ENCODE results near the gene MEGF8. TPM values are rescaled to one million over a fixed set of nuclear protein-coding genes. Genes with fewer than 3 reads are reported as not detected.

Gene MEGF8
- total RNA-seq, result 10 to 100 TPM; 35.2 to 44.0 TPM
- polyA plus RNA-seq (ENCODE audit: insufficient read length in 2 of 2), result 10 to 100 TPM; 84.5 to 93.3 TPM
- long read RNA-seq, donor 1, partial matches to known transcripts, result 0 of 1 reads
- long read RNA-seq, donor 1, other reads (novel, unspliced or antisense), result 0 of 1 reads
- long read RNA-seq, donor 2, partial matches to known transcripts, result 5 of 6 reads
- long read RNA-seq, donor 2, other reads (novel, unspliced or antisense), result 0 of 6 reads
- long read RNA-seq, donor 3, result 0 reads
- long read RNA-seq, donor 4, result 0 reads

GRCh38 chr19:42325308-42325895, at the start of gene MEGF8:
TSS of gene MEGF8 (plus strand) at chr19:42325635. CDS start at chr19:42326244, 609 bp downstream.
- H3K27me3 ChIP-seq (ENCODE audit: control insufficient read depth, insufficient read depth, low read length), result peaks cover 19% of the 10 kb centered on the region
- H3K27ac ChIP-seq (ENCODE audit: low read depth, low read length), result peak within 1 kb of the TSS; percentile 64

GRCh38 chr19:42276284-42276683, 49.2 kb upstream of the MEGF8 start:
- Histone ChIP-seq H3K9me3 (ENCODE audit: control insufficient read depth, insufficient read depth, low read length) (no peaks in the 10 kb centered on the region), H3K27me3 (ENCODE audit: control insufficient read depth, insufficient read depth, low read length) (no peaks in the 10 kb centered on the region), H3K27ac (ENCODE audit: low read depth, low read length) (no peak overlapping the region), H3K4me3 (ENCODE audit: low read depth, low read length) (no peak overlapping the region), H3K36me3 (ENCODE audit: control insufficient read depth, insufficient read depth, low read length) (peaks cover 75% of the 10 kb centered on the region), H3K4me1 (ENCODE audit: control insufficient read depth, insufficient read depth, low read length) (peaks cover 71% of the 10 kb centered on the region)
- DNase-seq (ENCODE audit: low read depth in 4 of 6, low spot score in 6 of 6), result no peak
- WGBS (ENCODE audit: insufficient coverage), result 100% methylated on average over 1 of the region's 3 CpGs

More at GRCh38 chr19:42325308-42325895, at the start of gene MEGF8:
- peaks cover 18% of the 10 kb centered on the region for H3K36me3 ChIP-seq (ENCODE audit: control insufficient read depth, insufficient read depth, low read length)
- peaks cover 51% of the 10 kb centered on the region for H3K4me1 ChIP-seq (ENCODE audit: control insufficient read depth, insufficient read depth, low read length)
- peak within 1 kb of the TSS; percentile 91 for H3K4me3 ChIP-seq (ENCODE audit: low read depth, low read length)
- H3K9me3 ChIP-seq (ENCODE audit: control insufficient read depth, insufficient read depth, low read length), result no peaks in the 10 kb centered on the region
- WGBS (ENCODE audit: insufficient coverage), result 0% methylated on average over 45 of the region's 45 CpGs
- peak; percentile 94 to 100 (median 98) for DNase-seq (ENCODE audit: low read depth in 4 of 6, low spot score in 6 of 6)

GRCh38 chr19:42276821-42277220, 48.6 kb upstream of the MEGF8 start:
- DNase-seq (ENCODE audit: low read depth in 4 of 6, low spot score in 6 of 6), result no peak
- no peak overlapping the region for H3K27ac ChIP-seq (ENCODE audit: low read depth, low read length)
- no peaks in the 10 kb centered on the region for H3K27me3 ChIP-seq (ENCODE audit: control insufficient read depth, insufficient read depth, low read length)
- no peaks in the 10 kb centered on the region for H3K9me3 ChIP-seq (ENCODE audit: control insufficient read depth, insufficient read depth, low read length)
- WGBS (ENCODE audit: insufficient coverage), result 81% methylated on average over 2 of the region's 4 CpGs
- H3K36me3 ChIP-seq (ENCODE audit: control insufficient read depth, insufficient read depth, low read length), result peaks cover 69% of the 10 kb centered on the region
- H3K4me3 ChIP-seq (ENCODE audit: low read depth, low read length), result no peak overlapping the region
- peaks cover 71% of the 10 kb centered on the region for H3K4me1 ChIP-seq (ENCODE audit: control insufficient read depth, insufficient read depth, low read length)

GRCh38 chr19:42277821-42278451, 47.5 kb upstream of the MEGF8 start:
- no peak overlapping the region for H3K4me3 ChIP-seq (ENCODE audit: low read depth, low read length)
- no peaks in the 10 kb centered on the region for H3K9me3 ChIP-seq (ENCODE audit: control insufficient read depth, insufficient read depth, low read length)
- H3K27me3 ChIP-seq (ENCODE audit: control insufficient read depth, insufficient read depth, low read length), result no peaks in the 10 kb centered on the region
- H3K36me3 ChIP-seq (ENCODE audit: control insufficient read depth, insufficient read depth, low read length), result peaks cover 58% of the 10 kb centered on the region
- peaks cover 81% of the 10 kb centered on the region for H3K4me1 ChIP-seq (ENCODE audit: control insufficient read depth, insufficient read depth, low read length)
- peak overlapping the region; percentile 98 for H3K27ac ChIP-seq (ENCODE audit: low read depth, low read length)
- peak in 1 of 6 donors; percentile 27 for DNase-seq (ENCODE audit: low read depth in 4 of 6, low spot score in 6 of 6)
- WGBS (ENCODE audit: insufficient coverage), result 27% methylated on average over 10 of the region's 10 CpGs

GRCh38 chr19:42278452-42279154, 46.8 kb upstream of the MEGF8 start:
- peaks cover 86% of the 10 kb centered on the region for H3K4me1 ChIP-seq (ENCODE audit: control insufficient read depth, insufficient read depth, low read length)
- 56% methylated on average over 3 of the region's 5 CpGs for WGBS (ENCODE audit: insufficient coverage)
- DNase-seq (ENCODE audit: low read depth in 4 of 6, low spot score in 6 of 6), result peak in 1 of 6 donors; percentile 56
- peak overlapping the region; percentile 98 for H3K27ac ChIP-seq (ENCODE audit: low read depth, low read length)
- no peaks in the 10 kb centered on the region for H3K27me3 ChIP-seq (ENCODE audit: control insufficient read depth, insufficient read depth, low read length)
- H3K36me3 ChIP-seq (ENCODE audit: control insufficient read depth, insufficient read depth, low read length), result peaks cover 51% of the 10 kb centered on the region
- H3K9me3 ChIP-seq (ENCODE audit: control insufficient read depth, insufficient read depth, low read length), result no peaks in the 10 kb centered on the region
- H3K4me3 ChIP-seq (ENCODE audit: low read depth, low read length), result no peak overlapping the region

GRCh38 chr19:42279155-42279901, 46.1 kb upstream of the MEGF8 start:
- no peak for DNase-seq (ENCODE audit: low read depth in 4 of 6, low spot score in 6 of 6)
- Histone ChIP-seq H3K27ac (ENCODE audit: low read depth, low read length) (peak overlapping the region; percentile 98), H3K4me1 (ENCODE audit: control insufficient read depth, insufficient read depth, low read length) (peaks cover 79% of the 10 kb centered on the region), H3K4me3 (ENCODE audit: low read depth, low read length) (peak overlapping the region; percentile 85), H3K9me3 (ENCODE audit: control insufficient read depth, insufficient read depth, low read length) (no peaks in the 10 kb centered on the region), H3K36me3 (ENCODE audit: control insufficient read depth, insufficient read depth, low read length) (peaks cover 44% of the 10 kb centered on the region), H3K27me3 (ENCODE audit: control insufficient read depth, insufficient read depth, low read length) (no peaks in the 10 kb centered on the region)
- 6% methylated on average over 6 of the region's 6 CpGs for WGBS (ENCODE audit: insufficient coverage)

GRCh38 chr19:42279902-42280814, 45.3 kb upstream of the MEGF8 start:
- peak overlapping the region; percentile 98 for H3K27ac ChIP-seq (ENCODE audit: low read depth, low read length)
- H3K9me3 ChIP-seq (ENCODE audit: control insufficient read depth, insufficient read depth, low read length), result no peaks in the 10 kb centered on the region
- peak overlapping the region; percentile 85 for H3K4me3 ChIP-seq (ENCODE audit: low read depth, low read length)
- no peaks in the 10 kb centered on the region for H3K27me3 ChIP-seq (ENCODE audit: control insufficient read depth, insufficient read depth, low read length)
- under 1% methylated on average over 84 of the region's 89 CpGs for WGBS (ENCODE audit: insufficient coverage)
- peaks cover 37% of the 10 kb centered on the region for H3K36me3 ChIP-seq (ENCODE audit: control insufficient read depth, insufficient read depth, low read length)
- peak in 4 of 6 donors; percentile 87 to 99 (median 96) for DNase-seq (ENCODE audit: low read depth in 4 of 6, low spot score in 6 of 6)
- H3K4me1 ChIP-seq (ENCODE audit: control insufficient read depth, insufficient read depth, low read length), result peaks cover 77% of the 10 kb centered on the region

GRCh38 chr19:42280815-42281145, 44.7 kb upstream of the MEGF8 start:
- peaks cover 35% of the 10 kb centered on the region for H3K36me3 ChIP-seq (ENCODE audit: control insufficient read depth, insufficient read depth, low read length)
- no peak for DNase-seq (ENCODE audit: low read depth in 4 of 6, low spot score in 6 of 6)
- peak overlapping the region; percentile 97 for H3K27ac ChIP-seq (ENCODE audit: low read depth, low read length)
- no peaks in the 10 kb centered on the region for H3K9me3 ChIP-seq (ENCODE audit: control insufficient read depth, insufficient read depth, low read length)
- peak overlapping the region; percentile 85 for H3K4me3 ChIP-seq (ENCODE audit: low read depth, low read length)
- WGBS (ENCODE audit: insufficient coverage), result under 1% methylated on average over 13 of the region's 20 CpGs
- H3K4me1 ChIP-seq (ENCODE audit: control insufficient read depth, insufficient read depth, low read length), result peaks cover 77% of the 10 kb centered on the region
- H3K27me3 ChIP-seq (ENCODE audit: control insufficient read depth, insufficient read depth, low read length), result no peaks in the 10 kb centered on the region
